Omental fat pad (tissue), 4 donors: ENCODE measurements around the gene WDR6. TPM values are rescaled to one million over a fixed set of nuclear protein-coding genes. Genes with fewer than 3 reads are reported as not detected.

Source experiments
- ATAC-seq: fragments of 150-250 bp; one replicate; pipeline ENCODE4 v1.9.1; 2016; ENCODE audit warnings: mild to moderate bottlenecking, moderate library complexity; ENCODE audit not compliant: low FRiP score
- DNase-seq: peaks from one replicate; pipeline ENCODE4 v3.0.0-alpha.2; 2019; ENCODE audit warnings: low spot score
- total RNA-seq, 4 donors: library from RNA; depleted of rRNA; stranded (reverse); fragments of >200 nt; gene quantifications; one replicate each; pipeline ENCODE4 v1.1.0, GENCODE V29; 2016
- TF ChIP-seq, protein P1 (sequence below), 3 donors: fragments of 450-650 bp; IDR thresholded peaks; one replicate each; pipeline ENCODE4 v1.5.1; 2016 to 2017; ENCODE audit warnings: antibody characterized with exemption in 3 of 3, mild to moderate bottlenecking in 3 of 3, moderate library complexity in 2 of 3

The WDR6 gene
- total RNA-seq, 4 donors from 2014 or later: 69.2 to 121 (median 81.5) TPM

DNA sequence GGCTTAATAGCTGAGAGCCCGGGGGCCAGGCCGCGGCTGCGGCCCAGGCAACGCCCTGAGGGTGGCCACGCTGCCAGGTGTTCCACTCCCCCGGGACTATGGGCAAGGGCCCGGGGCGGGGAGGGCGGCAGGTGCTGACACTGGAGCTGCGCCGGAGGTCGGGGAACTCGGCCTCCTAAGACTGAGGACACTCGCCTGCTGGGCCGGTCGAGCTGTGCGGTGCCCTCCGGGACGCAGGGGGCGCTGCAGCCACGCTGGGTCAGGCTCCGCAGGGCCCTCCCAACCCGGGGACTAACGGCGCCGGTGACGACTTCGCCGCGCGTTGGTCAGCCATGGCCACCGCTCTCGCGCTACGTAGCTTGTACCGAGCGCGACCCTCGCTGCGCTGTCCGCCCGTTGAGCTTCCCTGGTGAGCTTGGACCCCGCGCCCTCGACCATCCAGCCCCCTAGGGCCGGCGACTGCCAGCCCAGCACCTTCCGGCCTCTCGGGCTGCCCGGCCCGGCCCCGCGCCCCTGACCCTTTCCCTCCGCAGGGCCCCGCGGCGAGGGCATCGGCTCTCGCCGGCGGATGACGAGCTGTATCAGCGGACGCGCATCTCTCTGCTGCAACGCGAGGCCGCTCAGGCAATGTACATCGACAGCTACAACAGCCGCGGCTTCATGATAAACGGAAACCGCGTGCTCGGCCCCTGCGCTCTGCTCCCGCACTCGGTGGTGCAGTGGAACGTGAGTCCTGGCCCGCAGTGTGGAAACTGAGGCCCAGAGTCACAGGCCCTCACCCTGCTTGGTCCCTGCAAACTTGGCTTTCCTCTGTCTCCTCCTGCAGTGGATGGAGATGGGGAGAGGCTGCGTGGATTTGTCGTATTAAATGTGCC, 14.9 kb downstream of the WDR6 start, which contains the start of gene NDUFAF3:
NDUFAF3 (plus strand) TSS at position 309 of the 875 bp plus-strand sequence; CDS start at position 333, 24 bp downstream.
- peak; percentile 76 for DNase-seq
- TF ChIP-seq, protein P1, sequence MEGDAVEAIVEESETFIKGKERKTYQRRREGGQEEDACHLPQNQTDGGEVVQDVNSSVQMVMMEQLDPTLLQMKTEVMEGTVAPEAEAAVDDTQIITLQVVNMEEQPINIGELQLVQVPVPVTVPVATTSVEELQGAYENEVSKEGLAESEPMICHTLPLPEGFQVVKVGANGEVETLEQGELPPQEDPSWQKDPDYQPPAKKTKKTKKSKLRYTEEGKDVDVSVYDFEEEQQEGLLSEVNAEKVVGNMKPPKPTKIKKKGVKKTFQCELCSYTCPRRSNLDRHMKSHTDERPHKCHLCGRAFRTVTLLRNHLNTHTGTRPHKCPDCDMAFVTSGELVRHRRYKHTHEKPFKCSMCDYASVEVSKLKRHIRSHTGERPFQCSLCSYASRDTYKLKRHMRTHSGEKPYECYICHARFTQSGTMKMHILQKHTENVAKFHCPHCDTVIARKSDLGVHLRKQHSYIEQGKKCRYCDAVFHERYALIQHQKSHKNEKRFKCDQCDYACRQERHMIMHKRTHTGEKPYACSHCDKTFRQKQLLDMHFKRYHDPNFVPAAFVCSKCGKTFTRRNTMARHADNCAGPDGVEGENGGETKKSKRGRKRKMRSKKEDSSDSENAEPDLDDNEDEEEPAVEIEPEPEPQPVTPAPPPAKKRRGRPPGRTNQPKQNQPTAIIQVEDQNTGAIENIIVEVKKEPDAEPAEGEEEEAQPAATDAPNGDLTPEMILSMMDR (IDR thresholded peaks at IDR 0.05): peak in 2 of 3 donors; percentile 62 to 93
- peak; percentile 90 for ATAC-seq

DNA sequence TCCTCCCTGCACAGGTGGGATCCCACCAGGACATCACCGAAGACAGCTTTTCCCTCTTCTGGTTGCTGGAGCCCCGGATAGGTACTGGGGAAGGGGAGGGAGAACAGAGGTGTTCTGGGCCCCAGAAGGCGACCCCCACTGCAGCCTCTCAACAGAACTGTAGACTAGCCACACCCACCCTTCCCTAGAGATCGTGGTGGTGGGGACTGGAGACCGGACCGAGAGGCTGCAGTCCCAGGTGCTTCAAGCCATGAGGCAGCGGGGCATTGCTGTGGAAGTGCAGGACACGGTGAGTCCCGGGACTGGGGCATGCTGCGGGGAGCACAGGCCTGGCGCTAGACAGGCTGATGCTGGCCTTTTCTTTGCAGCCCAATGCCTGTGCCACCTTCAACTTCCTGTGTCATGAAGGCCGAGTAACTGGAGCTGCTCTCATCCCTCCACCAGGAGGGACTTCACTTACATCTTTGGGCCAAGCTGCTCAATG, 15.5 kb downstream of the WDR6 start:
- ATAC-seq: no peak
- TF ChIP-seq, protein P1 (IDR thresholded peaks at IDR 0.05): no peak
- DNase-seq: no peak

DNA sequence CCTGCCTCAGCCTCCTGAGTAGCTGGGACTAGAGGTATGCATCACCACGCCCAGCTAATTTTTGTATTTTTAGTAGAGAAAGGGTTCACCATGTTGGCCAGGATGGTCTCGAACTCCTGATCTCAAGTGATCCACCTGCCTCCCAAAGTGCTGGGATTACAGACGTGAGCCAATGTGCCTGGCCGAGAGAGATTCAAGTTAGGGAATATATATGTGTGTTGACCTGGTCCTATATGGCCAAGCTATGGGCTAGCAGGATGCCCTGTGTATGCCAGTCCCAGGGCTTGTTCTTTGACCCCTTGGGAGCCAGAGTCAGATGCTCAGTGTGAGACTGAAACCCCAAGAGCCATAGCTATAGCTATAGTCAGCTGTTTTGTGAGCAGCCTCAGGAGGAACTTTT, 16.6 kb downstream of the WDR6 start:
- no peak for ATAC-seq
- TF ChIP-seq, protein P1 (IDR thresholded peaks at IDR 0.05): no peak
- DNase-seq: no peak

DNA sequence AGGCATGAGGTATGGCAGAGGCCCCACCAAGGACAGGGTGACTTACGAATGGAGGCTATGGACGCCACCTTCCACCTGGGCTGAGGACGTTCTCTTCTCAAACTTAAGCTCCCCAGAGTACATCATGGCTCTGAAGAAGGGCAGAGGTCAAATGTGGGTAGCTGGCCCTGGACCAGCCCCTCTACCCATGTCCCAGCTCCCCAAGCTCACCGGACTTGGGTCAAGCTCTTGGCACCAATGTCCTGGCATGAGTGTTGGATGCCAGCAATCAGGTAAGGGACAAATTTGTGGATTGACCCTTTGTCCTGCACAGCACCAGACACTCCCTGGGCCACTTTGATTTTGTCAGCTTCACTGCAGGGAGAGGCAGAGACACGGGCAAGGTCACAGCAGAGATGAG, 17.3 kb downstream of the WDR6 start:
- TF ChIP-seq, protein P1 (IDR thresholded peaks at IDR 0.05): no peak
- DNase-seq (no peak), ATAC-seq (no peak)

DNA sequence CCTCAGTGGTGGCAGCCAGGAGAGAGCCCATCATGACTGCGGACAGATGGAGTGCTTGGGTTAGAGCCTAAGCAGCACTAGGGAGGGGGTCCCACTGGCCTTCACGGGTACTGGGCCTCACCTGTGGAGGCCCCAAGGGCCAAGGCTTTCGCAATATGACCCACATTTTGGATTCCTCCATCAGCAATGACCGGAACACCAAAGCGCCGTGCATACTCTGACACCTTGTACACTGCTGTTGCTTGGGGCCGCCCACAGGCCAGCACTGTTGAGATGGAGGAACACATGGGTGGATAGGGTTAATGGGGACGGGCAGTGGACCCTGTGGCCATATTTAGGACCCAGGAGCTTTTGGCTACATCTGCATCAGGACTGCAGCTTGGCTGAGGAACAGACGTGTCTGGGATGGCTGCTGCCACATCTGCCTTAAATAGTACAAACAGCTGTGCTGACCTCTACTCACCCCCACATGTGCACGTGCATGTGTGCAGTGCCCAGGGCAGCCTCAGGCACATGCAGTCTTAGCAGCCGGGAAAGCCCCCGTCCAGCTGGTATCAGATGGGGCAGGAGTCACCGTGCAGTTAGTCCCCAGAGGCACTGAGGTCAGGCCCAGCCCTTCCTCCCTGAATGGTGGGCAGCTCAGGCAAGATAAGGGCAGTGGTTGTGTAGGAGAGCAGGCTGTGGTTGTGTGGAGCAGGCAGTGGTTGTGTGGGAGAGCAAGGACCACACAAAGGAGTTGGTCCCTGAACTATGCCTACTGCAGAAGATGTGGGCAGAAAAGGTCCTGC, 18.0 kb downstream of the WDR6 start:
- no peak for DNase-seq
- ATAC-seq: no peak
- TF ChIP-seq, protein P1 (IDR thresholded peaks at IDR 0.05): no peak

DNA sequence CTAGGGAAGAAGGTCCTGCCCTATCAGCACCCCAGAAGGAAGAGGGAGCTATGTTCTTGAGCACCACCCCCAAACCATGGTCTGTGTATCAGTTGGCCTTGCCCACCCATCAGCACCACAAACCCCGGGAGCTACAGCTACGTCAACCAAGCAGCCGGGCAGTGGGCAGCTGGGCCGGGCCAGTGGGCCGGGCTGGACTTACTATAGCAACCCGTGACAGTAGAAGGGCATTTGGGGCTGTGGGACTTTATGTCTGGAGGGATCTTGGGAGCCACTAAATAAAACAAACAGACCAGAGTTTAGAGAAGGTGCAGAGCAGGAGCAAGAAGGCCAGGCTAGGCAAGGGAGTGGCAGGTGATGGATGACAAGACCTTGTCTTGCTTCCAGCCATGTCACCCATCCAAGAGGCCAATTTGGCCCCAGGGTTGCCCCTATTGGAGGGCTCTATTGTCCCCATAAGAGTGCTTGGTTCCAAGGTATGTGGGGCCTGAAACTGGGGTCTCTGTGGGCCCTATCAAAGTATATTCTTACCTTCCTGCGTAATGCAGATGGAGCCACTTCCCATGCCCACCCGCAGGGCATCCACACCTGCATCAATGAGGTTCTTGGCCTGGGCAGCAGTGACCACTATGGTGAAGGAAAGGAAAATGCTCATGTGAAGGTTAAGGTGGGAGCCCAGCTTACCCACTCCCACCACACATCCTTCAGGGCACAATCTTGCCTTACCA, 18.8 kb downstream of the WDR6 start:
- no peak for DNase-seq
- TF ChIP-seq, protein P1 (IDR thresholded peaks at IDR 0.05): no peak
- no peak for ATAC-seq
